Endothelial cell (in vitro differentiated cells): ENCODE measurements around the gene SLC26A9. TPM values are rescaled to one million over a fixed set of nuclear protein-coding genes. Genes with fewer than 3 reads are reported as not detected.
"Not testable (repeated sequence)": the region's sequence is repeated elsewhere in the genome, so short reads cannot be mapped to it uniquely, and the experiment has no call there.

Source experiments
- DNase-seq: peaks from one replicate; pipeline ENCODE4 v3.0.0; 2021; ENCODE audit warnings: low spot score
- H3K27ac Mint-ChIP-seq: one replicate; pipeline ENCODE4 v1.8.0; 2021; ENCODE audit warnings: mixed read lengths, inconsistent platforms; ENCODE audit not compliant: unreplicated experiment
- H3K27me3 Mint-ChIP-seq: one replicate; pipeline ENCODE4 v1.8.0; 2021; ENCODE audit warnings: mild to moderate bottlenecking, moderate library complexity, mixed read lengths, inconsistent platforms; ENCODE audit not compliant: unreplicated experiment
- H3K36me3 Mint-ChIP-seq: one replicate; pipeline ENCODE4 v1.8.0; 2021; ENCODE audit warnings: mild to moderate bottlenecking, low read depth, mixed read lengths, inconsistent platforms; ENCODE audit not compliant: unreplicated experiment
- H3K4me1 Mint-ChIP-seq: one replicate; pipeline ENCODE4 v1.8.0; 2021; ENCODE audit warnings: mild to moderate bottlenecking, mixed read lengths, inconsistent platforms; ENCODE audit not compliant: unreplicated experiment
- H3K4me3 Mint-ChIP-seq: one replicate; pipeline ENCODE4 v1.8.0; 2021; ENCODE audit warnings: mild to moderate bottlenecking, mixed read lengths, inconsistent platforms; ENCODE audit not compliant: unreplicated experiment
- H3K9me3 Mint-ChIP-seq: one replicate; pipeline ENCODE4 v1.8.0; 2021; ENCODE audit warnings: mixed read lengths, inconsistent platforms; ENCODE audit not compliant: unreplicated experiment
- CTCF ChIP-seq: fragments of 200-600 bp; sonication (generic); IDR thresholded peaks from one replicate; pipeline ENCODE4 v1.5.0; 2021; ENCODE audit warnings: antibody characterized with exemption; ENCODE audit not compliant: unreplicated experiment
- total RNA-seq: library from RNA; stranded (reverse); fragmentation: NEBNext Ultra II Directional; extraction: Animal tissue kit (Norgen Biotek cat#: 25700); gene quantifications from one replicate; pipeline ENCODE4 v1.2.1, GENCODE V29; 2021; ENCODE audit not compliant: unreplicated experiment

SLC26A9 gene
- total RNA-seq, 1 donor from 2014 or later = not detected

GRCh38 chr1:205880923-205881322, 62.3 kb downstream of the SLC26A9 start:
- no peaks in the 10 kb centered on the region for H3K27me3 Mint-ChIP-seq
- no peaks in the 10 kb centered on the region for H3K9me3 Mint-ChIP-seq
- no peak for DNase-seq
- no peak for TF ChIP-seq CTCF
- H3K4me3 Mint-ChIP-seq = no peak overlapping the region
- no peaks in the 10 kb centered on the region for H3K36me3 Mint-ChIP-seq
- H3K27ac Mint-ChIP-seq = no peak overlapping the region
- peaks cover 2% of the 10 kb centered on the region for H3K4me1 Mint-ChIP-seq

- no peak overlapping the region for H3K4me3 Mint-ChIP-seq
- no peak for TF ChIP-seq CTCF
- H3K36me3 Mint-ChIP-seq = no peaks in the 10 kb centered on the region
- H3K9me3 Mint-ChIP-seq = no peaks in the 10 kb centered on the region
- peaks cover 2% of the 10 kb centered on the region for H3K4me1 Mint-ChIP-seq
- H3K27me3 Mint-ChIP-seq = no peaks in the 10 kb centered on the region
- H3K27ac Mint-ChIP-seq = no peak overlapping the region
- DNase-seq = no peak
These were observed 63.3 kb downstream of the SLC26A9 start for GRCh38 chr1:205879974-205880373.

GRCh38 chr1:205878026-205878425, 65.2 kb downstream of the SLC26A9 start:
- Mint-ChIP-seq H3K4me3 (no peak overlapping the region), H3K27ac (no peak overlapping the region), H3K36me3 (no peaks in the 10 kb centered on the region), H3K27me3 (no peaks in the 10 kb centered on the region), H3K4me1 (peaks cover 2% of the 10 kb centered on the region), H3K9me3 (no peaks in the 10 kb centered on the region)
- TF ChIP-seq CTCF = no peak
- DNase-seq = no peak

- DNase-seq, H3K27ac Mint-ChIP-seq, H3K4me1 Mint-ChIP-seq, H3K36me3 Mint-ChIP-seq, H3K9me3 Mint-ChIP-seq, H3K27me3 Mint-ChIP-seq, H3K4me3 Mint-ChIP-seq: not testable (repeated sequence)
These were observed 70.1 kb downstream of the SLC26A9 start for GRCh38 chr1:205873148-205873547.

GRCh38 chr1:205870236-205870635, 73.0 kb downstream of the SLC26A9 start:
- H3K4me3 Mint-ChIP-seq = no peak overlapping the region
- no peaks in the 10 kb centered on the region for H3K4me1 Mint-ChIP-seq
- no peak overlapping the region for H3K27ac Mint-ChIP-seq
- H3K36me3 Mint-ChIP-seq = no peaks in the 10 kb centered on the region
- no peaks in the 10 kb centered on the region for H3K9me3 Mint-ChIP-seq
- no peak for DNase-seq
- TF ChIP-seq CTCF = no peak
- H3K27me3 Mint-ChIP-seq = no peaks in the 10 kb centered on the region

Other genes with a start within 250 kb of the SLC26A9 start
- gene NUCKS1, start 193.3 kb downstream of the SLC26A9 start, total RNA-seq = 170 TPM
- gene RAB29, start 168.0 kb downstream of the SLC26A9 start, total RNA-seq = 19.4 TPM
- gene SLC41A1, start 130.3 kb downstream of the SLC26A9 start, total RNA-seq = 35.2 TPM
- not detected for gene PM20D1, start 93.3 kb downstream of the SLC26A9 start, total RNA-seq
- not detected for gene RAB7B, start 59.9 kb upstream of the SLC26A9 start, total RNA-seq
- gene CTSE, start 80.4 kb upstream of the SLC26A9 start, total RNA-seq = not detected
- not detected for gene RHEX, start 109.7 kb upstream of the SLC26A9 start, total RNA-seq
- not detected for gene AVPR1B, start 173.9 kb upstream of the SLC26A9 start, total RNA-seq